ENCODE measurements around the gene TMEM138. TPM values are rescaled to one million over a fixed set of nuclear protein-coding genes. Genes with fewer than 3 reads are reported as not detected.

The TMEM138 gene
- total and polyA plus RNA-seq, 2 of the 13 experiments (the other 11 are each of a cell fraction or from before 2014, with no cell fraction given), result 43.5 to 61.0 TPM

DNA sequence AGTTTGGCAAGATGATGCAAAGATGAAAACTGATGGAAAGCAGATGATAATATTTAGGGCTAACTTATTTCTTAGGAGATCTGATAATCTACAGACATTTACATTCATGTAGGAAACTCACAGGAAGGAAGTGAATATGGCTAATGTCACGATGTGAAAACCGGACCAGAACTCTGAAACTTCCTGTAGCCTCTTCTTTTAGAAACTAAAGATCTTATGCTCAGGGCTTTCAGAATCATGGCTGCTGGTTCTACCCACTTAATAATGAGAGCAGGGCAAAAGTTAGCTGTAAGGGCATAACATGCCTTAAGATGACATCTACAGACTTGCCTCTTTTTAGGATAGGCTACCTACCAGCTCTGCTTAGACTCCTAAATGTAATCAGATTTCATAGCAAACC is 52.4 kb downstream of the TMEM138 start (continued):
- TF ChIP-seq, protein P1, sequence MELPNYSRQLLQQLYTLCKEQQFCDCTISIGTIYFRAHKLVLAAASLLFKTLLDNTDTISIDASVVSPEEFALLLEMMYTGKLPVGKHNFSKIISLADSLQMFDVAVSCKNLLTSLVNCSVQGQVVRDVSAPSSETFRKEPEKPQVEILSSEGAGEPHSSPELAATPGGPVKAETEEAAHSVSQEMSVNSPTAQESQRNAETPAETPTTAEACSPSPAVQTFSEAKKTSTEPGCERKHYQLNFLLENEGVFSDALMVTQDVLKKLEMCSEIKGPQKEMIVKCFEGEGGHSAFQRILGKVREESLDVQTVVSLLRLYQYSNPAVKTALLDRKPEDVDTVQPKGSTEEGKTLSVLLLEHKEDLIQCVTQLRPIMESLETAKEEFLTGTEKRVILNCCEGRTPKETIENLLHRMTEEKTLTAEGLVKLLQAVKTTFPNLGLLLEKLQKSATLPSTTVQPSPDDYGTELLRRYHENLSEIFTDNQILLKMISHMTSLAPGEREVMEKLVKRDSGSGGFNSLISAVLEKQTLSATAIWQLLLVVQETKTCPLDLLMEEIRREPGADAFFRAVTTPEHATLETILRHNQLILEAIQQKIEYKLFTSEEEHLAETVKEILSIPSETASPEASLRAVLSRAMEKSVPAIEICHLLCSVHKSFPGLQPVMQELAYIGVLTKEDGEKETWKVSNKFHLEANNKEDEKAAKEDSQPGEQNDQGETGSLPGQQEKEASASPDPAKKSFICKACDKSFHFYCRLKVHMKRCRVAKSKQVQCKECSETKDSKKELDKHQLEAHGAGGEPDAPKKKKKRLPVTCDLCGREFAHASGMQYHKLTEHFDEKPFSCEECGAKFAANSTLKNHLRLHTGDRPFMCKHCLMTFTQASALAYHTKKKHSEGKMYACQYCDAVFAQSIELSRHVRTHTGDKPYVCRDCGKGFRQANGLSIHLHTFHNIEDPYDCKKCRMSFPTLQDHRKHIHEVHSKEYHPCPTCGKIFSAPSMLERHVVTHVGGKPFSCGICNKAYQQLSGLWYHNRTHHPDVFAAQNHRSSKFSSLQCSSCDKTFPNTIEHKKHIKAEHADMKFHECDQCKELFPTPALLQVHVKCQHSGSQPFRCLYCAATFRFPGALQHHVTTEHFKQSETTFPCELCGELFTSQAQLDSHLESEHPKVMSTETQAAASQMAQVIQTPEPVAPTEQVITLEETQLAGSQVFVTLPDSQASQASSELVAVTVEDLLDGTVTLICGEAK (IDR thresholded peaks at IDR 0.05), result no peak
- TF ChIP-seq, protein P1 (CRISPR knock-in tag; IDR thresholded peaks at IDR 0.05), result no peak
- TF ChIP-seq ZZZ3 (CRISPR knock-in tag; IDR thresholded peaks at IDR 0.05; ENCODE audit: borderline replicate concordance), result no peak
- TF ChIP-seq EEA1 (CRISPR knock-in tag; IDR thresholded peaks at IDR 0.05; ENCODE audit: borderline replicate concordance), result no peak
- no peak for TF ChIP-seq PRPF4 (IDR thresholded peaks at IDR 0.05; ENCODE audit: low read depth, low read length, poor library complexity, severe bottlenecking)
